Measurements from ENCODE around the gene DENND1A.

The DENND1A gene

DNA sequence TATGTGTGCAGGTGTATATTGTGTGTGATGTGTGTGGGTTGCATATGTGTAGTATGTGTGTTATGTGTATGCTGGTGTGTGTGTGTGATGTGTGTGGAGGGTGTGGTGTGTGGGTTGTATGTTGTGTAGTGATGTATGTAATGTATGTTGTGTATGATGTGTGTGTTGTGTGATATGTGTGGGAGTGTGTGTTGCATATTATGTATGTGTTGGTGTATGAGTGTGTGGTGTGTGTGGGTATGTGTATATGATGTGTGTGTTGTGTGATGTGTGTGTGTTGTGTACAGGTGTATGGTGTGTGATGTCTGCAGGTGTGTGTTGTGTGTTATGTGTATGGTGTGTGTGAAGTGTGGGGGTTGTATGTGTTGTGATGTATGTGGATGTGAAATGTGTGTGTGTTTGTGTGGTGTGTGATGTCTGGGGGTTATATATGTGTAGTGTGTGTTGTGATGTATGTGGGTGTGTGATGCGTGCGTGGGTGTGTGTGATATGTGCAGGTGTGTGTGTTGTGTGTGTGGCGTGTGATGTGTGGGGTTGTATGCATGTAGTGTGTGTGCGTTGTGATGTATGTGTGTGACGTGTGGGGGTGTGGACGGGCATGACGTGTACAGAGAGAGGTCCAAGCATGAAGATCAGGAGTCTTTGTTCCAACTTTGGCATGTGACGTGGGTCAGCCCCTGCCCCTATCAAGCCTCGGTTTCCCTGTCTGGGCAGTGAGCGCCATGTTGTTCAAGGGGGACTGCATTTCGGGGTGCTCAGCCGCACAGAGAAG lies 582.5 kb downstream of the DENND1A start:
- no peak overlapping the region for H3K4me3 Mint-ChIP-seq
- no peak for DNase-seq (ENCODE audit: low spot score)
- H3K27ac Mint-ChIP-seq, result no peak overlapping the region
- H3K36me3 Mint-ChIP-seq (ENCODE audit: low read depth), result no peaks in the 10 kb centered on the region
- H3K4me1 Mint-ChIP-seq (ENCODE audit: low read depth), result no peaks in the 10 kb centered on the region
- H3K9me3 Mint-ChIP-seq, result no peaks in the 10 kb centered on the region
- peaks cover 2% of the 10 kb centered on the region for H3K27me3 Mint-ChIP-seq (ENCODE audit: low read depth)

DNA sequence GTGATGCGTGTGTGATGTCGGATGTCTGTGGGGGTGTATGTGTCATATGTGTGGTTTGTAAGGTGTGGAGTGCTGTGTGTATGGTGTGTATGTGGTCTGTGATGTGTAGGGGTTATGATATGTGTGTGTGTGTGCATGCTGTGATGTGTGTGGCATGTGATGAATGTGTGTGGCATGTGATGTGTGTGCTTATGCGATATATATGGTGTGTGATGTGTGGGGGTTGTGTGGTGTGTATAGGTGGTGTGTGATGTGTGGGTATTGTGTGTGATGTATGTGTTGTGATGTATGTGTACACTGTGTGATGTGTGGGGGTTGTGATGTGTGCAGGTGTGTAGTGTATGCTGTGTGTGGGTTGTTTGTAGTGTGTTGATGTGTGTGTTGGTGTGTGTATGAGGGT lies 583.1 kb downstream of the DENND1A start:
- Mint-ChIP-seq H3K27ac (no peak overlapping the region), H3K27me3 (ENCODE audit: low read depth) (no peaks in the 10 kb centered on the region), H3K36me3 (ENCODE audit: low read depth) (no peaks in the 10 kb centered on the region), H3K4me3 (no peak overlapping the region), H3K9me3 (no peaks in the 10 kb centered on the region), H3K4me1 (ENCODE audit: low read depth) (peaks cover under 1% of the 10 kb centered on the region)
- no peak for DNase-seq (ENCODE audit: low spot score)

DNA sequence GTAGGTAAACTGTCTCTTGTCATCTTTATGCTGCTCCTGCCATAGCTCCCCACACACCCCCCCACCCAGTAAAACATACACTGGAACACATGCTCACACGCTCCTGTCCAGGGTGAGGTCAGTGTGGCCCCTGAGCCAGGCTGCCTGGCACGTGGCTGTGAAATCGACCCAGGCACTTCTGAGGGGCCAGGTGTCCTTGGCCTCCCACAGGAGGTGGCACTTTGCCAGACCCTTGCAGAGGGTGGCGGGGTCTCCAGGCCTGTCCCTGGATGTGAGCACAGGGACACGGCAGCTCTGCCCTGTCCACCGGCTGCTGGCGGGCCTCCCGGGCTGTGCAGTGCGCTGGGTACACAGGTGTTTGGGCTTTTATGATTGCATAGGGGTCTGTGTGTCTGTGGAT lies 583.9 kb downstream of the DENND1A start:
- Mint-ChIP-seq H3K36me3 (ENCODE audit: low read depth) (no peaks in the 10 kb centered on the region), H3K9me3 (no peaks in the 10 kb centered on the region), H3K27ac (no peak overlapping the region), H3K4me3 (no peak overlapping the region), H3K27me3 (ENCODE audit: low read depth) (no peaks in the 10 kb centered on the region), H3K4me1 (ENCODE audit: low read depth) (peaks cover 7% of the 10 kb centered on the region)
- no peak for DNase-seq (ENCODE audit: low spot score)

DNA sequence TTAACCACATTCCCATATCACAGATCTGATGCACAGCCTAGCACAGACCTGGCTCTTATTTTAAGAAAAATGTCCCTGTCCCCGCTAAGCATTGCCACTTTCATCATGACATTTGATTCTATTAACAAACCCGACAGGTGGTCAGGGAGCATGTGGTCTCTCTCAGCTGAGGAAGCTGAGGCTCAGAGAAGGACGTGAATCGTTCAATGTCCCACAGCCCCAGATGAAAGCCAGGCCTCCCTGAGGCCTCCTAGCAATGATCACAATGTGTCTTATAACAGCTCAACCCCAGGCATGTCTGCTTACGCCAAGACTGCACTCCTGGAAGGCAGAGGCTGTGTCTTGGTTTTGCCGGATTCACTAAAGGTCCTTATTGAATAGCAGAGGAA lies 584.4 kb downstream of the DENND1A start:
- Mint-ChIP-seq H3K36me3 (ENCODE audit: low read depth) (no peaks in the 10 kb centered on the region), H3K27me3 (ENCODE audit: low read depth) (no peaks in the 10 kb centered on the region), H3K27ac (no peak overlapping the region), H3K9me3 (no peaks in the 10 kb centered on the region), H3K4me3 (no peak overlapping the region), H3K4me1 (ENCODE audit: low read depth) (peaks cover 10% of the 10 kb centered on the region)
- no peak for DNase-seq (ENCODE audit: low spot score)

DNA sequence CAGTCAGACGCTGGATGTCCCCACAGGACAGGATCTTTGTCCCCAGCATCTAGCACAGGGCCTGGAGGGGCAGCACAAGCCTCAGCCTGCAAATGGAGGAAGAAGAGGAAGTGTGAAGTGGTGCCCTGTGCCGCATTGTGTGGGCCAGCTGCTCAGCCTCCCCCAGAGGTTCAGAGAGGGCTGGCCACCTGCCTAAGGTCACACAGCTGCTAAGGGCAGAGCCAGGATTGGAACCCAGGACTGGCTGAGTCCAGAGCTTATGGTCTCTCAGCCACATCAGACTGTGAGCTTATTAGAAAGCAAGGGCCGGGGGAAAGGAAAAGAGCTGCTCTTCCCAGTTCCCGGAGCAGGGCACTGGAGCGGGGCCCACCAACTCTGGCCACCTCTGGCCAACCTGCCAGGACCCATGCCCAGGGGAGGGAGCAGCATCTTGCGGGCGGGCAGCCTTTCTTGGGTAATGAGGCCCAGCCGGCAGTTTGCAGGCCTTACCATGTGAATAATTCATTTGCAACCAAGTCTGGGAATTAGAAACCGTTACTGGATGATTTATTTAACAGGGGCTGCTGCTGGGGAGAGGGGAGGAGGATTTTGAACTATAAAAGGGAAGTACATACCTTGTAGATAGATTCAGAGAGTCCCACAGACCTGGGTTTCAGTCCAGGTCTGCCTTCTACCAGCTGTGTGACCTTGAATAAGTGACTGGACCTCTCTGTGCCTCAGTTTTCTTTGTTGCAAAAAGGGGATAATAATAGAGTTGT lies 585.6 kb downstream of the DENND1A start:
- DNase-seq (ENCODE audit: low spot score), result no peak
- Mint-ChIP-seq H3K36me3 (ENCODE audit: low read depth) (no peaks in the 10 kb centered on the region), H3K4me1 (ENCODE audit: low read depth) (peaks cover 21% of the 10 kb centered on the region), H3K4me3 (no peak overlapping the region), H3K27ac (no peak overlapping the region), H3K9me3 (no peaks in the 10 kb centered on the region), H3K27me3 (ENCODE audit: low read depth) (no peaks in the 10 kb centered on the region)

DNA sequence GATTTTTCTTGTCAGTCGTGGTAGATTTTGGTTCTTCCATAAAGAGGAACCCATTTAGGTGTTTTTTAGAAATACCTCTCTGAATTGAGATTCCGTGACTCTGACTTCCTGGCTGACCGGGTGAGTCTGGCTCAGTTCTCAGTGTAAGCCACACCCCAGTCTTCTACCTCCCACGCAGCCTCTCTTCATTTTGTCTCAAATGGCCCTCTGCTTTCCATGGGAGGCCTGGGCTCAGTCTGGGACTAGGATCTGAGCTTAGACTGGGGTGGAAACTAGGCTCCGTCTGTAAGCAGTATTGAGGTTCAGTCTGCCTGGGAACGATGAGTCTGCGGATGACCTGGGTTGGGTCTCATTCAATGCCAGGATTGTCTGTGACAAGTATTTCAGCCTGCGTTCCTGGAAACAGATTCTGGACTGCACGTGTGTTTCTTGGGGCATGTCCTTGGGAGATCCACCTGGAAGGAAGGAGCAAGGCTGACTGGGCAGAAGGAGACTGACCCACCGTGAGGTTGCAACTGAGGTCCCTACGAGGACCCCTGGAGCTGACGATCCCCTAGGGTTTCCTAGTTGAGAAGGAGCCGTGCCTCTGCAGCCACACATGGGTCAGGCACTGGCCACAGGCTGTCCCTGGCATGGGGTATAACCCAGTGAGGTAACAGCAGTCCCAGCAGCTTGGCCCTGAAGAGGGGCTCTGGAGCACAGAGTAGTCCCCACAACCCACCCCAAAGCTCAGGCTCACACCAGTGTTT lies 586.3 kb downstream of the DENND1A start:
- Mint-ChIP-seq H3K36me3 (ENCODE audit: low read depth) (no peaks in the 10 kb centered on the region), H3K4me1 (ENCODE audit: low read depth) (peaks cover 27% of the 10 kb centered on the region), H3K4me3 (no peak overlapping the region), H3K9me3 (no peaks in the 10 kb centered on the region), H3K27ac (no peak overlapping the region), H3K27me3 (ENCODE audit: low read depth) (no peaks in the 10 kb centered on the region)
- DNase-seq (ENCODE audit: low spot score), result no peak

DNA sequence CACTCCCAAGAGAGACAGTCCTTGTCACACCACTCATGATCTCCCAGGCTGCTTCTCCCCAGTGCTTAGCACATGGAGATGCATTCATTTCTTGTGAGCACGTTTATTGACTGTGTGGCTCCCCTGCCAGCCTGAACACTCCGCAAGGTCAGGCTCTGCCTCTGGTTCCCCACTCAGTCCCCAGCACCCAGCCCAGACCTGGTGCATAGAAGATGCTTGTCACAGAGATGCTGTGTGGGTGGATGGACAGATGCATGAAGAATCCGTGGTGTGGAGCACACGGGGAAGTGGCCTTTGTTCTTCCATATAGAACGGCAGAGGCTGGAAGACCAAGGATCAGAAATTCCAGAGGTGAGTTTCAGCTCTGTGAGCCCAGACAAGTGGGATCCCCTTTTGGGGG lies 587.7 kb downstream of the DENND1A start:
- Mint-ChIP-seq H3K9me3 (no peaks in the 10 kb centered on the region), H3K27me3 (ENCODE audit: low read depth) (no peaks in the 10 kb centered on the region), H3K36me3 (ENCODE audit: low read depth) (no peaks in the 10 kb centered on the region), H3K4me1 (ENCODE audit: low read depth) (peaks cover 35% of the 10 kb centered on the region), H3K27ac (no peak overlapping the region), H3K4me3 (no peak overlapping the region)
- no peak for DNase-seq (ENCODE audit: low spot score)

DNA sequence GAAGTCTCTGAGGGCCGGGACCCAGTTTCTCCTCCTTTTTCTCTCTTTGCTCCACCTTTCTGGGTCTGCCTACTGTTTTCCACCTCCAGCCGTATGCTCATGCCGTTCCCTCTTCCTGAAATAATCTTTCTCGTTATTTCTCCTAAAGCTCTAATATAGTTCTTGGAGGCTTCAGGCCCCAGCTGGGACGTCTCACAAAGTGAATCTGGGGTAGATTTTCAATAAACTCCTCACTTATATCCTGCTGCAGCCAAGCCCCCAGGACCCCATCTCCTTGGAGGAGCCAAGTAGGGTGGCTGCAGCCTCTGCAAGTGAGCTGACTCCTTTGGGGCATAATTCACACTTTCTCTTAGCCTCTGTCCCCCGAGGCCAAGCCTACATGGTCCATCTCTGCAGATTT lies 588.1 kb downstream of the DENND1A start:
- H3K4me1 Mint-ChIP-seq (ENCODE audit: low read depth), result peaks cover 38% of the 10 kb centered on the region
- H3K27me3 Mint-ChIP-seq (ENCODE audit: low read depth), result no peaks in the 10 kb centered on the region
- no peak for DNase-seq (ENCODE audit: low spot score)
- no peak overlapping the region for H3K4me3 Mint-ChIP-seq
- H3K36me3 Mint-ChIP-seq (ENCODE audit: low read depth), result no peaks in the 10 kb centered on the region
- no peaks in the 10 kb centered on the region for H3K9me3 Mint-ChIP-seq
- H3K27ac Mint-ChIP-seq, result no peak overlapping the region

DNA sequence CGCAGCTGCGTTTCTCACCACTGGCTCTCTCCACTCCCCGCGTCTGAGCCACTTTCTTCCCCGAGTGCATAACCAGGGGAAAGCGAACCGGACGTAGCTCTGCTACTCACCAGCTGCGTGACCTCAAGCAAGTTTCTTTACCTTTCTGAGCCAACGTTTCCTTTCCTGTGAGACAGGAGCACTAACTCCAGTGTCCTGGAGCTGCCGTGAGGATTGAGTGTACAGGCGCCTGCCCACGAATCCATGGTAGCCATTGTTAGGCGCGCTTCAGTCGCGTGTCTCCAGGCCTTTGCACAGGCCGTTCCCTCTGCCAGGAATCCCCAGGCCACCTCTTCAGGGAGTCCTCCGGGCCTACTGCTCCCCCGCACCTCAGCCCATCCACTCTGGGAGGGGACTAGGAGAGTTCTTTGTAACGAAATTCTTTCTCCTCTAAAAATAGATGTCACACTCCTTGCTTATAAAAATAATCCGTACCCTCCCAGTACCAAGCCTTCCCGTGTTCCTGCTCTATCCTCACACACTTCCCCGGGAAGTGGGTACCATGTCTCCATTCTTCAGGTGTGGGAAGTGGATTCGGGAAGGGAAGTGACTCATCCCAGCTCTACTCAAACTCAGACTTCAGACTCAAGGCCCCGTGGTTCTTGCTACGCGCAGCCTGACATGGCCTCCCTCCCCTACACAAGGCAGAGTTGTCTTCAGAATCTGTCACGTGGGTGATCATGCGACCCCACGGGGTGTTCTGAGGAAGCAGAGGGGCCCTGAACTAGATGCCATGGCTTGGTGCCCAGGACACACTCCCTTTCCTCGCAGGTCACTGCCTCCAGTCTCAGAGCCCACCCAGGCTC lies 590.0 kb downstream of the DENND1A start:
- H3K27me3 Mint-ChIP-seq (ENCODE audit: low read depth), result no peaks in the 10 kb centered on the region
- peak overlapping the region; percentile 88 for H3K27ac Mint-ChIP-seq
- H3K36me3 Mint-ChIP-seq (ENCODE audit: low read depth), result no peaks in the 10 kb centered on the region
- peak; percentile 78 for DNase-seq (ENCODE audit: low spot score)
- H3K9me3 Mint-ChIP-seq, result no peaks in the 10 kb centered on the region
- H3K4me1 Mint-ChIP-seq (ENCODE audit: low read depth), result peaks cover 41% of the 10 kb centered on the region
- H3K4me3 Mint-ChIP-seq, result peak overlapping the region; percentile 76

DNA sequence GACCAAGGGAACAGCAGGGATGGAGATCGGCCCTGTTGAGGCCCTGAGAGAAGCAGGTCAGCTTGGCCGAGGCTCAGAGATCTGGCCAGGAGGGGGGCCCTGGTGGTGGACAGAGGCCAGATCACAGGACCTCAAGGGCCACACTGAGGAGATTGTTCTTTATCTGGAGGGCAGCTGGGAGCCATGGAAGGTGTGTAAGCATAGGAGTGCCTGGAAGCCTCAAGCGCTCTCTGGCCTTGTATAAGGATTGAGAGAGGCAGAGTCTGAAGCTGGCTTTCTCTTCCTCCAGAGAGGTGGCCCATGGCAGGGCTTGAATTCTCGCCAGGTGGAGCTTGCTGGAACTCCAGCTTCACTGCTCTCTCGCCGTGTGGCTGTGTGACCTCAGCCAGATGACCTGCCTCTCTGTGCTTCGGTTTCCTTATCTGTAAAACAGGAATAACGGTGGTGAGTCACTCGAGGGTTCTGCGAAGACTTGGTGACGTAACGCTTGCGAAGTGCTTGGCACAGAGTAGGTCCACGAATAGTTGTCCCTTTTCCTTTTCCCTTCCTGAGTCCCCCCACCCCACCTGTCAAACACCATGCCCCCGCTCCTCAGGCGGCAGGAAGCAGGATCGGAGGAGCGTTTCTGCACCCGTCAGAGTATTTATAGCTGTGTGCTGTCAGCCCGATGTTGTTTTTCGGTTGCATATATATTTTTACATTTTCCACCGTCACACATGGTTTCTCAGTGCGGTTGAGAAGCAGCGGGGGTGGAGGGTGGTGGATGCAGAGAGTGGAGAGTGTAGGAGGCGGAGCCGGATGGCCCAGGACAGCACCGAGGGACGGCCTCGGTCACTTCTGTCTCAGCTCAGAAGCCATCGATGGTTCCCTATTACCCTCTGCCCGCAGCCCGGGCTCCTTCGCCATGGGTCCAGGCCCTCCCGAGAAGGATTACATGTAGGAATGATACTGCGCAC lies 590.9 kb downstream of the DENND1A start:
- H3K36me3 Mint-ChIP-seq (ENCODE audit: low read depth), result no peaks in the 10 kb centered on the region
- H3K4me3 Mint-ChIP-seq, result peak overlapping the region; percentile 76
- H3K9me3 Mint-ChIP-seq, result no peaks in the 10 kb centered on the region
- H3K4me1 Mint-ChIP-seq (ENCODE audit: low read depth), result peaks cover 41% of the 10 kb centered on the region
- no peaks in the 10 kb centered on the region for H3K27me3 Mint-ChIP-seq (ENCODE audit: low read depth)
- H3K27ac Mint-ChIP-seq, result peak overlapping the region; percentile 88
- DNase-seq (ENCODE audit: low spot score), result peak; percentile 84

DNA sequence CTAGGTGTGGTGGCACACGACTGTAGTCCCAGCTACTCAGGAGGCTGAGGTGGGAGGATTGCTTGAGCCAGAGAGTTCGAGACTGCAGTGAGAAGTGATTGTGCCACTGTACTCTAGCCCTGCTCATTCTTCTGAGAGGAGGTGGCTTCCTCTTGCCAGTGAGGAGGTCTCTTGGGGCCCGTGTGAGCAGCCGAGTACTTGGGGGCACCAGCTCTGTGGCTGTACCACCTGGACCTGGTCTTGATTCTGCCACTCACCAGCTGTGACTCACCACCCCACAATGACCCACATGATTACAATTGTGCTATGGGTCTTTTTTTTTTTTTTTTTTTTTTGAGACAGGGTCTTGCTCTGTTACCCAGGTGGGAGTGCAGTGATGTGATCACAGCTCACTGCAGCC lies 592.0 kb downstream of the DENND1A start:
- H3K27me3 Mint-ChIP-seq (ENCODE audit: low read depth), result no peaks in the 10 kb centered on the region
- no peak overlapping the region for H3K27ac Mint-ChIP-seq
- DNase-seq (ENCODE audit: low spot score), result no peak
- H3K4me1 Mint-ChIP-seq (ENCODE audit: low read depth), result peaks cover 41% of the 10 kb centered on the region
- no peaks in the 10 kb centered on the region for H3K9me3 Mint-ChIP-seq
- no peaks in the 10 kb centered on the region for H3K36me3 Mint-ChIP-seq (ENCODE audit: low read depth)
- H3K4me3 Mint-ChIP-seq, result no peak overlapping the region

DNA sequence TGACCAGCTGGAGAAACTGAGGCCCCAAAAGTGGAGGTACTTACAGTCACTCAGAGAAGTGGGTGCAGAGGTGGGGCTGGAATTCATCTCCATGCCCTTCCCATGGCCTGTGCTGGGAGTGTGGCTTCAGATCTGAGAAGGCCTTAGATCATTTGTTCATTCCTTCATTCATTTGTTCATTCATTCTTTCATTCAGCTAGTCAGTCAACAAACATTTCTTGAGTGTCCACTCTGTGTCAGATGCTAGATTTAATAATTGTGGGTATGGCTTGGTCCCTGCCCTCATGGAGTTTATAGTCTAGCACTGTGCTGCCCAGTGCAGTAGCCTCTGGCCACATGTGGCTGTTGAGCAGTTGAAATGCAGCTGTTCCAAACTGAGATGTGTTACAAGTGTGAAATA lies 593.0 kb downstream of the DENND1A start:
- H3K9me3 Mint-ChIP-seq, result no peaks in the 10 kb centered on the region
- H3K27me3 Mint-ChIP-seq (ENCODE audit: low read depth), result no peaks in the 10 kb centered on the region
- no peak overlapping the region for H3K4me3 Mint-ChIP-seq
- H3K4me1 Mint-ChIP-seq (ENCODE audit: low read depth), result peaks cover 41% of the 10 kb centered on the region
- no peak overlapping the region for H3K27ac Mint-ChIP-seq
- H3K36me3 Mint-ChIP-seq (ENCODE audit: low read depth), result no peaks in the 10 kb centered on the region
- DNase-seq (ENCODE audit: low spot score), result no peak

DNA sequence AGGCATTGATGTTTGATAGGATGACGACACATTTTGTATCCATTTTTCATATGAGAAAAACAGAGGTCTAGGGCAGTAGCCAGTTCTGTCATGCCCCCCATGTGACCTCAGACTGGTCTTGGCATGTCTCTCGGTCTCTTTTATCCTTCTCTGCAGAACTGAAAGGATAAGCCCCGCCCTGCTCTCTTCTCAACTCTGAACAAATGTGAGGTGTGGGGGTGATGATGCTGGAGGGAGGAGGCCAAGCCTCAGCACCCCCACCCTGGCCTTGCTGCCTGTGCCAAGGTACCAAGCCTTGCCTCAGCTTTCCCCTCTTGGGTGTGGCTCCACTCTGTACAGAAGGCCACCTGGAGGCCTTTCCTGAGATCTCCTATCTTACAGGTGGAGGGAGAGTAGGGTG lies 593.5 kb downstream of the DENND1A start:
- H3K36me3 Mint-ChIP-seq (ENCODE audit: low read depth), result no peaks in the 10 kb centered on the region
- H3K9me3 Mint-ChIP-seq, result no peaks in the 10 kb centered on the region
- no peaks in the 10 kb centered on the region for H3K27me3 Mint-ChIP-seq (ENCODE audit: low read depth)
- peaks cover 38% of the 10 kb centered on the region for H3K4me1 Mint-ChIP-seq (ENCODE audit: low read depth)
- no peak for DNase-seq (ENCODE audit: low spot score)
- no peak overlapping the region for H3K4me3 Mint-ChIP-seq
- H3K27ac Mint-ChIP-seq, result no peak overlapping the region
